GM23338 (cell line): ENCODE data around the gene KIT. TPM values are rescaled to one million over a fixed set of nuclear protein-coding genes. Genes with fewer than 3 reads are reported as not detected.
A peak's percentile ranks its signal among the peaks of the same experiment; 100 is the strongest.
"Not testable (repeated sequence)": the region's sequence is repeated elsewhere in the genome, so short reads cannot be mapped to it uniquely, and the experiment has no call there.

ENCODE experiments used
- ATAC-seq: fragments of 200-7000 bp; cut with Tn5 transposase; 3 replicates; pipeline ENCODE4 v1.9.1; 2020
- DNase-seq: peaks from one replicate; pipeline ENCODE4 v3.0.0-alpha.2; 2015; ENCODE audit warnings: low spot score
- H2AFZ ChIP-seq: fragments of 200-600 bp; sonication (generic); 2 replicates; pipeline ENCODE4 v1.8.0; 2016; ENCODE audit warnings: antibody characterized with exemption, mild to moderate bottlenecking, moderate library complexity
- H3F3A ChIP-seq: fragments of 200-600 bp; sonication (generic); replicated peaks from 2 replicates; pipeline ENCODE4 v1.8.0; 2017; ENCODE audit warnings: antibody characterized with exemption, mixed run types, low read depth
- H3K27ac ChIP-seq: fragments of 200-600 bp; sonication (generic); 2 replicates; pipeline ENCODE4 v1.6.1; 2016; ENCODE audit warnings: low read depth
- H3K27me3 ChIP-seq: fragments of 200-600 bp; sonication (generic); 2 replicates; pipeline ENCODE4 v1.8.0; 2016; ENCODE audit warnings: mild to moderate bottlenecking, mixed run types, moderate library complexity; ENCODE audit not compliant: insufficient read depth
- H3K36me3 ChIP-seq: fragments of 200-600 bp; sonication (generic); 2 replicates; pipeline ENCODE4 v1.8.0; 2016; ENCODE audit warnings: mild to moderate bottlenecking; ENCODE audit not compliant: insufficient read depth
- H3K4me1 ChIP-seq: fragments of 200-600 bp; sonication (generic); 2 replicates; pipeline ENCODE4 v1.8.0; 2016; ENCODE audit warnings: mild to moderate bottlenecking, moderate library complexity; ENCODE audit not compliant: insufficient read depth
- H3K4me2 ChIP-seq: fragments of 200-600 bp; sonication (generic); 2 replicates; pipeline ENCODE4 v1.7.1; 2017; ENCODE audit warnings: mixed run types
- H3K4me3 ChIP-seq: fragments of 200-600 bp; sonication (generic); 2 replicates; pipeline ENCODE4 v1.6.1; 2016; ENCODE audit warnings: mixed run types
- H3K79me2 ChIP-seq: fragments of 200-600 bp; sonication (generic); replicated peaks from 2 replicates; pipeline ENCODE4 v1.8.0; 2017; ENCODE audit warnings: mild to moderate bottlenecking; ENCODE audit not compliant: insufficient read depth
- H3K9me2 ChIP-seq: fragments of 200-600 bp; sonication (generic); 2 replicates; pipeline ENCODE4 v1.8.0; 2017; ENCODE audit not compliant: insufficient read depth
- H4K20me1 ChIP-seq: fragments of 200-600 bp; sonication (generic); replicated peaks from 2 replicates; pipeline ENCODE4 v1.8.0; 2017; ENCODE audit warnings: mild to moderate bottlenecking; ENCODE audit not compliant: insufficient read depth
- H3K27ac Mint-ChIP-seq: 2 replicates; pipeline ENCODE4 v1.8.0; 2020; ENCODE audit warnings: inconsistent platforms, mild to moderate bottlenecking, moderate library complexity, mixed read lengths
- H3K27me3 Mint-ChIP-seq: 3 replicates; pipeline ENCODE4 v1.8.0; 2022; ENCODE audit warnings: low read depth, mild to moderate bottlenecking, moderate library complexity, mixed read lengths, inconsistent platforms; ENCODE audit not compliant: insufficient read depth, poor library complexity
- H3K36me3 Mint-ChIP-seq: 3 replicates; pipeline ENCODE4 v1.8.0; 2021; ENCODE audit warnings: low read depth, mild to moderate bottlenecking, inconsistent platforms, moderate library complexity, mixed read lengths
- H3K4me1 Mint-ChIP-seq: 3 replicates; pipeline ENCODE4 v1.8.0; 2020; ENCODE audit warnings: mild to moderate bottlenecking, inconsistent platforms, mixed read lengths
- H3K4me3 Mint-ChIP-seq: 3 replicates; pipeline ENCODE4 v1.8.0; 2021; ENCODE audit warnings: moderate library complexity, mild to moderate bottlenecking, inconsistent platforms, mixed read lengths
- H3K9me3 Mint-ChIP-seq: 3 replicates; pipeline ENCODE4 v1.8.0; 2020; ENCODE audit warnings: moderate library complexity, mild to moderate bottlenecking, inconsistent platforms, mixed read lengths
- CREB1 ChIP-seq: fragments of 250-450 bp; sonication (Bioruptor Pico); IDR thresholded peaks from 2 replicates; pipeline ENCODE4 v1.5.0; 2020; ENCODE audit warnings: low read depth, mild to moderate bottlenecking, moderate library complexity
- EZH2 ChIP-seq: fragments of 200-600 bp; sonication (generic); IDR thresholded peaks from one replicate; pipeline ENCODE4 v1.8.0; 2017; ENCODE audit warnings: antibody characterized with exemption, mild to moderate bottlenecking, low read depth; ENCODE audit not compliant: unreplicated experiment
- EZH2phosphoT487 ChIP-seq: fragments of 200-600 bp; sonication (generic); IDR thresholded peaks from one replicate; pipeline ENCODE4 v1.8.1; 2018; ENCODE audit warnings: antibody characterized with exemption; ENCODE audit not compliant: unreplicated experiment
- JUNB ChIP-seq: IDR thresholded peaks from one replicate; pipeline ENCODE4 v1.6.1; 2016; ENCODE audit warnings: antibody characterized with exemption; ENCODE audit not compliant: unreplicated experiment
- NANOG ChIP-seq: IDR thresholded peaks from 2 replicates; pipeline ENCODE4 v1.6.1; 2016; ENCODE audit warnings: antibody characterized with exemption, borderline replicate concordance
- POLR2AphosphoS5 ChIP-seq: IDR thresholded peaks from 2 replicates; pipeline ENCODE4 v1.6.1; 2016; ENCODE audit warnings: antibody characterized with exemption, low read depth
- STAT1 ChIP-seq: IDR thresholded peaks from one replicate; pipeline ENCODE4 v1.6.1; 2016; ENCODE audit warnings: antibody characterized with exemption; ENCODE audit not compliant: unreplicated experiment
- polyA plus RNA-seq: library from polyadenylated mRNA; unstranded; fragments of >200 nt; fragmentation: Nextera tagmentation; extraction: Ambion mirVana; gene quantifications from 2 replicates; pipeline ENCODE4 v1.2.1, GENCODE V29; 2016
- total RNA-seq: library from RNA; depleted of rRNA; stranded (reverse); fragments of >200 nt; shearing (Covaris generic); gene quantifications from 2 replicates; pipeline ENCODE4 v1.2.3, GENCODE V29; 2014

Gene KIT
- total and polyA plus RNA-seq, 2 experiments from 2014 or later: 9.0 to 28.4 TPM

DNA sequence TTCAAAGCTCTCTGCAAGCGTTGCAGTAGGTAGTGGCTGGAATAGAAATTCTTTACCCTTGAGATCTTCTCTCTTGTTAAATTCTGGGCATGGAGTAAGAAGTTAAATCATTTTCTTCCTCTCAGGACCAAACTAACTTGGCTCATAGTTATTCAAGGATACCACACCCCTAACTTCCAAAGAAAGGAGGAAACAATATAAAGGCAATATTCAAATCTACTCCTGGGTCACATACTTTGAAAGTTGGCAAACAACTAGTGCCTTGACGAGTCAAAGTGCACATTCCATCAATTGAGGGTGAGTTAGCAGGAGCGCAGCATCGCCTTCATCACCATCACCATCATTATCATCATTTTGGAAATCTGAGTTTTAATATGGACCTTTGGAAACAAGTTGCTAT is 20.4 kb upstream of the KIT start:
- H3K9me2 ChIP-seq: no peaks in the 10 kb centered on the region
- no peak overlapping the region for H3K4me3 ChIP-seq
- ATAC-seq: no peak
- 0 out of 2 replicates have a peak overlapping the region, but pooled peaks have one; percentile 15 for H3K4me2 ChIP-seq
- peaks cover 7% of the 10 kb centered on the region; the same call in 2 of the 3 replicates for H3K4me1 Mint-ChIP-seq
- H3K4me1 ChIP-seq: no peaks in the 10 kb centered on the region
- H3K27ac Mint-ChIP-seq: no peak overlapping the region
- no peaks in the 10 kb centered on the region for H3K9me3 Mint-ChIP-seq
- TF ChIP-seq POLR2AphosphoS5 (no peak), JUNB (no peak), CREB1 (CRISPR knock-in tag) (no peak)
- no peaks in the 10 kb centered on the region for H3F3A ChIP-seq
- H3K27me3 ChIP-seq: no peaks in the 10 kb centered on the region
- H3K36me3 ChIP-seq: no peaks in the 10 kb centered on the region
- H3K4me3 Mint-ChIP-seq: no peak overlapping the region
- DNase-seq: no peak
- no peaks in the 10 kb centered on the region for H4K20me1 ChIP-seq
- peaks cover 5% of the 10 kb centered on the region for H3K27me3 Mint-ChIP-seq
- H3K27ac ChIP-seq: no peak overlapping the region
- no peaks in the 10 kb centered on the region for H3K79me2 ChIP-seq
- H3K36me3 Mint-ChIP-seq: no peaks in the 10 kb centered on the region
- H2AFZ ChIP-seq: no peak overlapping the region

DNA sequence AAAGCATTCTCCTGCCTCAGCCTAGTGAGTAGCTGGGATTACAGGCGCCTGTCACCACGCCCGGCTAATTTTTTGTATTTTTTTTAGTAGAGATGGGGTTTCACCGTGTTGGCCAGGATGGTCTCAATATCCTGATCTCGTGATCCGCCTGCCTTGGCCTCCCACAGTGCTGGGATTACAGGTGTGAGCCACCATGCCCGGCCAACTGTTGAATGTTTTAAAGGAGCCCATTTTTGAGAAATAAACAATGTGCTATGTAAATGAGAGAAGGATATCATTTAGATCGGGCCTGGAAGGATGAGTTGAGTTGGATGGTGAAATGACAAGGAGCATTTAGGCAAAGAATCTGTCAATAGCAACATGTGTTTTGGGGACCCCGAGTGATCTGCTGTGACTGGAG is 16.7 kb upstream of the KIT start:
- DNase-seq, H3K79me2 ChIP-seq, H3K9me2 ChIP-seq, H3K4me3 ChIP-seq, H3K27ac ChIP-seq, H2AFZ ChIP-seq, H3K36me3 Mint-ChIP-seq, H3K4me1 ChIP-seq, H3K4me2 ChIP-seq, H3K27me3 ChIP-seq, H3K36me3 ChIP-seq, H3K9me3 Mint-ChIP-seq, H3F3A ChIP-seq, H4K20me1 ChIP-seq, H3K4me1 Mint-ChIP-seq, H3K27me3 Mint-ChIP-seq, H3K4me3 Mint-ChIP-seq, H3K27ac Mint-ChIP-seq, ATAC-seq: not testable (repeated sequence)

DNA sequence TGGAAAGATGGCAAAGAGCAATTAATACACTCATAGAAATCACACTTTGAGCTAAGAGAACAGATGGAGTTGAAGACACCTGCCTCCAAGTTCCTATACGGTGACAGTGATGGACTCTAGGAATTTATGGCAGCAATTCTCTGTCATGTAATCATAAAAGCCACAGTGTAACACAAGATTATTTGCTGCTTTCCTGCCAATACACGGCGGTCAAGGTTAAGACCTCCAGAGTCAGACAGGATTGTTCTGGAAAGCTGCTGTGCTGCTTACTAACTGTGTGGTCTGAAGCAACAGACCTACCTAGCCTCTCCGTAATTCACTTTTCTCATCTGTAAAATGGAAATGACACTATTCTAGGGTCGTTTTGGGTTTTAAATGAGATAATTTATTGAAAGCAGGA is 14.6 kb upstream of the KIT start:
- Histone ChIP-seq H3K79me2 (no peaks in the 10 kb centered on the region), H3K4me3 (no peak overlapping the region), H3K9me2 (no peaks in the 10 kb centered on the region), H3K27me3 (no peaks in the 10 kb centered on the region), H3K4me2 (no peak overlapping the region), H3K36me3 (no peaks in the 10 kb centered on the region), H2AFZ (no peak overlapping the region), H3K27ac (no peak overlapping the region), H3K4me1 (no peaks in the 10 kb centered on the region), H4K20me1 (no peaks in the 10 kb centered on the region), H3F3A (no peaks in the 10 kb centered on the region)
- ATAC-seq (no peak), DNase-seq (no peak)
- H3K9me3 Mint-ChIP-seq: no peaks in the 10 kb centered on the region
- no peak overlapping the region for H3K27ac Mint-ChIP-seq
- TF ChIP-seq STAT1: no peak
- no peak for TF ChIP-seq JUNB
- TF ChIP-seq EZH2: no peak
- no peak for TF ChIP-seq NANOG
- no peak for TF ChIP-seq EZH2phosphoT487
- no peaks in the 10 kb centered on the region for H3K36me3 Mint-ChIP-seq
- H3K4me1 Mint-ChIP-seq: peaks cover 7% of the 10 kb centered on the region; the same call in 2 of the 3 replicates
- H3K4me3 Mint-ChIP-seq: no peak overlapping the region
- H3K27me3 Mint-ChIP-seq: peaks cover 2% of the 10 kb centered on the region
